ENCODE measurements around the gene CACTIN. TPM values are rescaled to one million over a fixed set of nuclear protein-coding genes. Genes with fewer than 3 reads are reported as not detected.

Gene CACTIN
- total RNA-seq, 1 experiment from 2014 or later, result 33.2 TPM

DNA sequence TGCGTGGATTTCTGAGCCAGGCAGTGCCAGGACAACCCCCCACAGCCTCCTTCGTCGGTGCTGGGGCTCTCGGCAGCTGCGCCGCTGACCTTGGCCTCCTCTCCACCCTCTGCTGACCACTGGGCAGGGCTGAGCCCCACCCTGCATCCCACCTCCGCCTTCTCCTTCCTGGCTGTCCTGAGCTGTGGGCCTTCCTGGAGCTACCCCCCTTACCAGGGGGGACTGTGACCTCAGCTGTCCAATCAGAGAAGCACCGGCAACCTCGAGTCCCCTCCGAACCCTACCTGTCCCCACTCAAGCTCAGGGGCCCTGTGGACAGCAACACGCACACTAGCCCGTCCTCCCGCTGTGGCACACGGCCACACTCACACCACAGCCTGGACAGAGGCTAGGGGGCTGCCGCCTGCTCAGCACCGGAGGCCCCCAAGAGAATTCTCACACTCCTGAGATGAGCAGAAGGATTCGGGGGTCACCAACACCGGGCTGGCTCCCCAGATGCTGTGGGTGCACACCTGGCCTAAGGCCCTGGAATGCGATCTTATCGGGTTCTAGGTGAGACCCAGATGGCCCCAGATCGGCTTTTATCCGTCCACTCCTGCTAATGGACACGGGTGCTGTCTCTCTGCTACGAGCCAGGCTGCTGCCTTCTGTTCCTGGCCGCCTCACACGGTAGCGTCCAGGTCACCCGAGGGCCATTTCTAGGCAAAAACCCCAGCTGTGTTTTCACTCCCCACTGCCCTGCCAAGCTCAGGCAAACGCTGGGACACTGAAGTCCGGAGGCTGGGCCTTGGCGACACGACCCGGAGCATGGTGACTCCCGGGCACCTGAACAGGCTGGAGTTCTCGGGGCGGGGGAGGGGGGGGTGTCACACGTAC lies 32.5 kb upstream of the CACTIN start:
- intact Hi-C loops (cut with micrococcal nuclease), result no loop called here
- ChIA-PET RAD21 (ENCODE audit: low non-redundant PET in 1 of 2, low total read pairs in 2 of 2, uncharacterized antibody in 2 of 2, unreplicated experiment in 2 of 2) (interaction anchor here in 1 of 2 experiments (0.6 kb wide), 1 partner anchor 198 kb away, joined by 4 read pairs; no protein-coding TSS in a partner anchor), POLR2A (no interaction called here), CTCF (no interaction called here)
- no peak overlapping the region for H3K4me3 ChIP-seq (replicated peaks in 1 of 2; ENCODE audit: low read depth in 1 of 2, low read length in 2 of 2)
- no peaks in the 10 kb centered on the region for H3K79me2 ChIP-seq (ENCODE audit: insufficient read depth, low read length)
- H2AFZ ChIP-seq (ENCODE audit: low read depth, low read length, poor library complexity, severe bottlenecking), result no peak overlapping the region
- H3K27me3 ChIP-seq (ENCODE audit: insufficient read depth, low read length), result no peaks in the 10 kb centered on the region
- H3K9me2 ChIP-seq (ENCODE audit: insufficient read depth), result no peaks in the 10 kb centered on the region
- TF ChIP-seq RAD21 (IDR thresholded peaks at IDR 0.05; ENCODE audit: low read depth) (no peak), ZFX (IDR thresholded peaks at IDR 0.05) (no peak), YY1 (IDR thresholded peaks at IDR 0.05; ENCODE audit: extremely low read depth, insufficient replicate concordance, low read depth, low read length) (no peak), TCF7L2 (IDR thresholded peaks at IDR 0.05; ENCODE audit: borderline replicate concordance, extremely low read depth, insufficient read depth, insufficient read length) (no peak), ZNF274 (IDR thresholded peaks at IDR 0.05; ENCODE audit: low read depth, low read length) (no peak), POLR2A (IDR thresholded peaks at IDR 0.05; ENCODE audit: borderline replicate concordance, extremely low read depth, insufficient read depth, insufficient read length) (no peak), MAX (IDR thresholded peaks at IDR 0.05) (no peak), SP1 (IDR thresholded peaks at IDR 0.05; ENCODE audit: low read depth) (no peak), EGR1 (IDR thresholded peaks at IDR 0.05; ENCODE audit: low read depth) (no peak), ELF1 (IDR thresholded peaks at IDR 0.05; ENCODE audit: borderline replicate concordance, low read depth) (no peak), CEBPB (IDR thresholded peaks at IDR 0.05; ENCODE audit: low read depth) (no peak), SRF (IDR thresholded peaks at IDR 0.05; ENCODE audit: low read depth) (no peak), JUND (IDR thresholded peaks at IDR 0.05) (no peak), CBX3 (IDR thresholded peaks at IDR 0.05; ENCODE audit: low read depth) (no peak), REST (IDR thresholded peaks at IDR 0.05; ENCODE audit: low read depth) (no peak)
- TF ChIP-seq, protein P1, sequence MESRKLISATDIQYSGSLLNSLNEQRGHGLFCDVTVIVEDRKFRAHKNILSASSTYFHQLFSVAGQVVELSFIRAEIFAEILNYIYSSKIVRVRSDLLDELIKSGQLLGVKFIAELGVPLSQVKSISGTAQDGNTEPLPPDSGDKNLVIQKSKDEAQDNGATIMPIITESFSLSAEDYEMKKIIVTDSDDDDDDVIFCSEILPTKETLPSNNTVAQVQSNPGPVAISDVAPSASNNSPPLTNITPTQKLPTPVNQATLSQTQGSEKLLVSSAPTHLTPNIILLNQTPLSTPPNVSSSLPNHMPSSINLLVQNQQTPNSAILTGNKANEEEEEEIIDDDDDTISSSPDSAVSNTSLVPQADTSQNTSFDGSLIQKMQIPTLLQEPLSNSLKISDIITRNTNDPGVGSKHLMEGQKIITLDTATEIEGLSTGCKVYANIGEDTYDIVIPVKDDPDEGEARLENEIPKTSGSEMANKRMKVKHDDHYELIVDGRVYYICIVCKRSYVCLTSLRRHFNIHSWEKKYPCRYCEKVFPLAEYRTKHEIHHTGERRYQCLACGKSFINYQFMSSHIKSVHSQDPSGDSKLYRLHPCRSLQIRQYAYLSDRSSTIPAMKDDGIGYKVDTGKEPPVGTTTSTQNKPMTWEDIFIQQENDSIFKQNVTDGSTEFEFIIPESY (IDR thresholded peaks at IDR 0.05; ENCODE audit: extremely low read depth, insufficient replicate concordance, low read length), result no peak
- peaks cover 0 to 7% of the 10 kb centered on the region in 2 experiments; a peak in 1 of 4 replicates for H3K4me1 ChIP-seq (ENCODE audit: control insufficient read depth in 1 of 2, insufficient read depth in 2 of 2, low read length in 2 of 2)
- ATAC-seq (no peak), DNase-seq (ENCODE audit: low read depth, low spot score) (no peak)
- H4K20me1 ChIP-seq (ENCODE audit: insufficient read depth), result no peaks in the 10 kb centered on the region
- no TSS peak for BruUV-seq (replicated peaks)
- H3K4me2 ChIP-seq (ENCODE audit: low read length), result no peak overlapping the region
- H3K9ac ChIP-seq (ENCODE audit: low read length), result no peak overlapping the region
- H3K9me3 ChIP-seq (ENCODE audit: control insufficient read depth in 1 of 2, insufficient read depth in 1 of 2, low read depth in 1 of 2, low read length in 2 of 2), result no peaks in the 10 kb centered on the region
- peaks cover 4 to 5% of the 10 kb centered on the region in 2 experiments; a peak in 3 of 4 replicates for H3K36me3 ChIP-seq (ENCODE audit: control insufficient read depth in 1 of 2, insufficient read depth in 2 of 2, low read length in 2 of 2)
- no peak overlapping the region for H3K27ac ChIP-seq (ENCODE audit: low read depth, low read length)
